Stimulated activated CD4-positive, alpha-beta T cell treated with anti-CD3 and anti-CD28 coated beads, TNF-alpha, amount 100 ng/mL, for 48 hours (primary cell): ENCODE measurements around the gene RAB17.

Experiments
- DNase-seq, 3 donors: peaks; one replicate each; pipeline ENCODE4 v3.0.0-alpha.2; 2020; ENCODE audit warnings: low read depth in 3 of 3

The RAB17 gene

DNA sequence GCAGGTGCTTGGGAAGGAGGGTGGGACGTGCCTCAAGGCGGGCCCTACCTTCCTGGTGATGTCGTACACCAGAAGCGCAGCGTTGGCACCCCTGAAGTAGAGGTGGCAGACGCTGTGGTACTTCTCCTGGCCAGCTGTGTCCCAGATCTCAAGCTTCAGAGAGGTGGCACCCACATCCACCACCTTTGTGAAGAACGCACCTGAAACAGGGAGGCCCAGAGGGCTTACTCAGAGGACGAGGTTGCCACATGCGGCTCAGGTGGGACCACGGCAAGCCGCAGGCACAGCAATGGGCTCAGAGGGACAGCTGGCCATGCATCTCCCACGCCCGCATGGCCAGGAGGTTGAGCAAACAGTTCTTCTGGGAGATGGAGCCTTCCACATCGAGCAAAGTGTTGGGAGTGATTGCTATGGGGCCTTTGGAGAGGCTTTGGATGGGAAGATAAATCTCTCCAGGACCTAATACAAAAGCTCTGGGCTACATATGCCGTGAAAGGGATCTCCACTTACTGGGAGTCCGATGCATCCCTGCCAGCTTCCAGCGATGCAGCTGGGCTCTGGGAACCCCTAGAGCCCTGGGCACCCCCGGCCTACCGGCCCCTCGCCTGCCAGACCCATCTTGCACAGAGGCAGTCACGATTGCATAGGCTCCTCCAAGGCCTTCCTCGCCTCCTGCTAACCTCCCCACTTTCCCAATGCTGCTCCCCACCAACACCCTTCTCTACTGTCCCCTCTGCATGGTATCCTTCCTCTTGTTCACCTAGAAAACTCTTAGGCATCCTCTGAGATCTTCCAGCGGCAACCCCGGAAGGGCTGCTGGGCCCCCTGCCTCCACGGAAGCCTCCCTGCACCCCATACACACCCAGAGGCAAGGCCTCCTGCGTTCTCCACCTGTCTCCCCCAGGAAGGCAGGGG lies 12.3 kb downstream of the RAB17 start:
- no peak for DNase-seq

- DNase-seq: no peak
Measured at GRCh38 chr2:237577458-237577857, 13.1 kb downstream of the RAB17 start.

- DNase-seq: no peak
Measured at GRCh38 chr2:237576974-237577373, 13.6 kb downstream of the RAB17 start.

GRCh38 chr2:237575869-237576862 lies 14.4 kb downstream of the RAB17 start:
- no peak for DNase-seq

- no peak for DNase-seq
Measured at GRCh38 chr2:237574894-237575868, 15.4 kb downstream of the RAB17 start.

DNA sequence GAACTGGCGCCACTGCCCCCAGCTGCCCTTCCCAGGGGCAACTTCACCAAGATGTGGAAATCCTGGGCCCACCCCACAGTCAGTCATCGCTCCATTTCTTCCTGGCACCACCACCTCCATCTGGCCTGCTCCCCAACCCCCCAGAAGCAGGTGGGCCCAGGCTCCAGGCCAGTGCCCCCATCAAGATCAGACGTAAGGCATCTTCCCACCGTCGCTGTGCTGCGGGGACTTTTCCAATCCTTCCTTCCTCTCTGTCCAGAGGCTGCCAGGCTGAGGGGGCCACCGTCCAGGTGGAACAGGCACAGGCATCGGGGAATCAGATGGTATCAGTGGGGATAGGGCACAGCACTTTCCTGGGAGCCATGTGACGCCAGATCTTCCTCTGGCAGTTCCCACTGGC lies 16.1 kb downstream of the RAB17 start:
- no peak for DNase-seq

GRCh38 chr2:237573721-237574415 lies 16.7 kb downstream of the RAB17 start:
- no peak for DNase-seq

- no peak for DNase-seq
Measured at GRCh38 chr2:237572742-237573101, 17.8 kb downstream of the RAB17 start.

GRCh38 chr2:237572021-237572741 lies 18.4 kb downstream of the RAB17 start:
- DNase-seq: peak; percentile 77 to 91 (median 84)

DNA sequence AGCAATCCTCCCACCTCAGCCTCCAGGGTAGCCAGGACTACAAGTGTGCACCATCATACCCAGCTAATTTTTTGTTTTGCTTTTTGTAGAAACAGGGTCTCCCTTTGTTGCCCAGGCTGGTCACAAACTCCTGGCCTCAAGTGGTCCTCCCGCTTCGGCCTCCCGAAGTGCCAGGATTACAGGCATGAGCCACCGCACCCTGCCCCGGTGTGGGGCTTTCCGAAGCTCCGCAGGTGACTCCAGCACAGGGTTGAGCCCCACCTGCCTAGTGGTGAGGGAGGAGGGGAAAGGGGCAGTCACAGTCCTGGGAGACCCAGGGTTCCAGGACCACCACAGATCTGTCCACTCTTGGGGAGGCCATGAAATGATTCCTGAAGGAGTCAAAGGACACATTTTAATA lies 19.0 kb downstream of the RAB17 start:
- DNase-seq: no peak

DNA sequence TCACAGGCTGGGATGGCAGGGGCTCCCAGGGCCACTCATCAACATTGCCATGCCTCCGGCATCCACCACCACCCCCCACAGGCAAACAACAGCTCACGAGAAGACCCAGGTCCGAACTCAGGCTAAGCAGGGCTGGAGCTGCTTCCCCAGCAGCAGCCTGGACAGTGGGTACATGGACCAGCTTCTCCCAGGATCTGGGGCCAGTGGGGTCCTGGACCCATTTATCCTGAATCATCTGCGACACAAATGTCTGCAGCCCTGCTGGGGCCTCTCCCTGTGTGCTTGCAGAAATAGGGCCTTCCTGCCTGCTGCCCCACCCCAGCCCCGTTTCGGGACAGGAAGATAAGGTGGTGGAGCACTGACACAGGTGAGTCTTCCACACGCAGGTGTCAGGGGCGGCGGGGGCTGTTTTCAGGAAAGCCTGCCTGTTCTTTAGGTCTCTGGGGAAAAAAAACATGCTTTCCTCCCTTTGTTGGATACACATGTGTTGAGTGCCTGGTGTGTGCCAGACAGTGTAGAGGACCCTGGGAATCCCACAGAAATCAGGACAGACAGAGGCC lies 19.7 kb downstream of the RAB17 start:
- no peak for DNase-seq

DNA sequence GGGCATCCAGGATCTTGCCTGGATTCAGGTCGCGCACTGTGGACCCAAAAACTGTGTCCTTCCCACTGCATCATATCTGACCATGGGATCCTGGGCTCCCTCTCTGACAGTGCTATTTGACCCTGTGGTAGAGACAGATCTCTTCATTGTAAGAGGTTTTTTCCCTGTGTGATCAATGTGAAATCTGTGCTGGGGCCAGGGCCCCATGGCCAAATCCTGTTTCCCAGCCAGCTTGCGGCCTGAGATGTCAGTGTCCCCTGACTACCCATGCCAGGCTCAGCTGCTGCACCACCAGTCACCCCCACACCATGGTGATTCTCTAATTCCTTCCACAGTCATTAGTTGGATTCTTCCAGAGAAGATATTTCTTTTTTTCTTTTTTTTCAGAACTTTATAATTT lies 20.6 kb downstream of the RAB17 start:
- DNase-seq: no peak

GRCh38 chr2:237569041-237569440 lies 21.5 kb downstream of the RAB17 start:
- DNase-seq: no peak

DNA sequence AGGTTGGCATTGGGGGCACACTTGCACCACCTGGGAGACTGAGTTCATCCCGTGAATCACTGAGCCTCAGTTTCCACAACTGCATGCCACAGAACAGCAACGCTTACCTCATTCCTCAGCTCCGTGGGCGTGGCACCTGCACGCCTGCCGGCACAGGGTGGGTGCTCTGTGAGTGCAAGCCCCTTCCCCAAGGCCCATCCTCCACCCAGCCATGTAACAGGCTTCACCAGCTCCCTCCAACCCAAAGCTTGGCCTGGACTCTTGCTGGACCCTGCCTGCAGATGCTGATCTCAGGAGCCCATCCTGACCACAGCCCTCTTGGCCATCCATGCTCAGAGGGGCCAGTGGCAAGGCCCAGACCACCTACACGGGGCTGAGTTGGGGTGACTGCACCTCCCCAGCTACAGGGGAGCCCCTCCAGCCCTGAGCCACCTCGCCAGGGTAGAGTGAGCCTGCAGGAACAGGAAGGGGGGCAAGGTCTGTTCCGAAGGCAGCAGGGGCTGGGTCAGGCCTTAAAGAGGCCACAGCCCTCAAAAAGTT lies 22.3 kb downstream of the RAB17 start:
- no peak for DNase-seq

GRCh38 chr2:237567276-237568029 lies 23.1 kb downstream of the RAB17 start:
- no peak for DNase-seq

GRCh38 chr2:237566401-237567235 lies 23.9 kb downstream of the RAB17 start, which contains the start of gene PRLH:
PRLH (plus strand) TSS chr2:237566574; CDS start chr2:237566574, 0 bp downstream.
- DNase-seq: no peak

DNA sequence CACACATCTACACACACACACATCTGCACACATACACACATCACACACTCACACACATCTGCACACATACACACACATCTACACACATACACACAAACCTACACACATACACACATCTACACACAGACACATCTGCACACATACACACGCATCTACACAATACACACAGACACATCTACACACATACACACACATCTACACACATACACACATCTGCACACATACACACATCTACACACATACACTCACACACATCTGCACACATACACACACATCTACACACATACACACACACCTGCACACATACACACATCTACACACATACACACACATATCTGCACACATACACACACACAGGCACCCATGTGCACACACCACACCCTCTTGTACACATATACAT lies 24.6 kb downstream of the RAB17 start:
- DNase-seq: no peak
